ENCODE measurements around the gene THUMPD2. TPM values are rescaled to one million over a fixed set of nuclear protein-coding genes. Genes with fewer than 3 reads are reported as not detected.

Gene THUMPD2
- polyA plus RNA-seq, 1 donor from 2014 or later = 24.7 TPM

- no peaks in the 10 kb centered on the region for H3K9me2 ChIP-seq (ENCODE audit: insufficient read depth, low read length)
- no peak overlapping the region for H3K27ac ChIP-seq (ENCODE audit: low read length)
- H4K20me1 ChIP-seq (ENCODE audit: insufficient read depth) = no peaks in the 10 kb centered on the region
- no peaks in the 10 kb centered on the region for H3K36me3 ChIP-seq (ENCODE audit: insufficient read depth, low read length)
- H3F3A ChIP-seq (ENCODE audit: insufficient read depth, low read length, poor library complexity, severe bottlenecking) = no peaks in the 10 kb centered on the region
- no peak overlapping the region for H3K4me2 ChIP-seq (ENCODE audit: low read length)
- H3K4me3 ChIP-seq (ENCODE audit: low read length) = no peak overlapping the region
- TF ChIP-seq RAD21 (conservative IDR thresholded peaks at IDR 0.05) = no peak
- TF ChIP-seq TAF1 (IDR thresholded peaks at IDR 0.05; ENCODE audit: low read depth) = no peak
- TF ChIP-seq MXI1 (conservative IDR thresholded peaks at IDR 0.05; ENCODE audit: poor library complexity, severe bottlenecking) = no peak
- TF ChIP-seq CTCF (IDR thresholded peaks at IDR 0.05; ENCODE audit: poor library complexity, severe bottlenecking) = no peak
- TF ChIP-seq SMC3 (conservative IDR thresholded peaks at IDR 0.05; ENCODE audit: poor library complexity) = no peak
- no peak for TF ChIP-seq EZH2 (IDR thresholded peaks at IDR 0.05; ENCODE audit: borderline replicate concordance, insufficient read depth, low read length, poor library complexity, severe bottlenecking)
- no peak for TF ChIP-seq EP300 (conservative IDR thresholded peaks at IDR 0.05; ENCODE audit: poor library complexity, severe bottlenecking)
- no peaks in the 10 kb centered on the region for H3K79me2 ChIP-seq (replicated peaks; ENCODE audit: insufficient read depth, low read length)
- H3K27me3 ChIP-seq (ENCODE audit: insufficient read depth, low read depth, low read length) = no peaks in the 10 kb centered on the region
- H3K9me3 ChIP-seq (ENCODE audit: low read length) = no peaks in the 10 kb centered on the region
- H2AFZ ChIP-seq (ENCODE audit: low read depth, low read length) = no peak overlapping the region
- H3K9ac ChIP-seq (ENCODE audit: low read length) = no peak overlapping the region
Measured at GRCh38 chr2:39720970-39721369, 58.1 kb downstream of the THUMPD2 start.

GRCh38 chr2:39719317-39719716, 59.7 kb downstream of the THUMPD2 start:
- Histone ChIP-seq H3F3A (ENCODE audit: insufficient read depth, low read length, poor library complexity, severe bottlenecking) (no peaks in the 10 kb centered on the region), H3K9ac (ENCODE audit: low read length) (no peak overlapping the region), H3K4me2 (ENCODE audit: low read length) (no peak overlapping the region), H2AFZ (ENCODE audit: low read depth, low read length) (no peak overlapping the region), H3K27me3 (ENCODE audit: insufficient read depth, low read depth, low read length) (no peaks in the 10 kb centered on the region), H3K27ac (ENCODE audit: low read length) (no peak overlapping the region), H3K9me3 (ENCODE audit: low read length) (no peaks in the 10 kb centered on the region), H3K4me3 (ENCODE audit: low read length) (no peak overlapping the region), H4K20me1 (ENCODE audit: insufficient read depth) (no peaks in the 10 kb centered on the region), H3K36me3 (ENCODE audit: insufficient read depth, low read length) (no peaks in the 10 kb centered on the region), H3K79me2 (replicated peaks; ENCODE audit: insufficient read depth, low read length) (no peaks in the 10 kb centered on the region), H3K9me2 (ENCODE audit: insufficient read depth, low read length) (no peaks in the 10 kb centered on the region)
- TF ChIP-seq MXI1 (conservative IDR thresholded peaks at IDR 0.05; ENCODE audit: poor library complexity, severe bottlenecking) = no peak
- TF ChIP-seq EZH2 (IDR thresholded peaks at IDR 0.05; ENCODE audit: borderline replicate concordance, insufficient read depth, low read length, poor library complexity, severe bottlenecking) = no peak
- no peak for TF ChIP-seq EP300 (conservative IDR thresholded peaks at IDR 0.05; ENCODE audit: poor library complexity, severe bottlenecking)
- no peak for TF ChIP-seq CTCF (IDR thresholded peaks at IDR 0.05; ENCODE audit: poor library complexity, severe bottlenecking)
- no peak for TF ChIP-seq REST (IDR thresholded peaks at IDR 0.05; ENCODE audit: borderline replicate concordance)
- TF ChIP-seq TAF1 (IDR thresholded peaks at IDR 0.05; ENCODE audit: low read depth) = no peak
- TF ChIP-seq SMC3 (conservative IDR thresholded peaks at IDR 0.05; ENCODE audit: poor library complexity) = no peak
- TF ChIP-seq POLR2AphosphoS5 (IDR thresholded peaks at IDR 0.05) = no peak
- no peak for TF ChIP-seq RAD21 (conservative IDR thresholded peaks at IDR 0.05)

All from neural cell (in vitro differentiated cells).